HepG2 (cell line): Measurements from ENCODE around the gene CTNNBIP1. TPM values are rescaled to one million over a fixed set of nuclear protein-coding genes. Genes with fewer than 3 reads are reported as not detected.

Source experiments
- ATAC-seq: fragments of 200-7000 bp; cut with Tn5 transposase; 3 replicates; pipeline ENCODE4 v1.9.1; 2020; ENCODE audit warnings: mild to moderate bottlenecking, moderate library complexity
- BruUV-seq: library from RNA; stranded (reverse); fragments of 400-500 nt; replicated peaks from 2 replicates; lab custom pipeline; 2021; lab: Mats Ljungman, UMichigan
- CTCF ChIA-PET: fragments of 300-600 bp; formaldehyde crosslinking; extraction: SDS; loops from one replicate; lab custom pipeline; 2021; ENCODE audit warnings: low total read pairs, inconsistent platforms, low intra/inter-chr PET ratio; lab: Yijun Ruan, JAX
- POLR2A ChIA-PET: fragments of 350-600 bp; sonication (Branson Sonifier 250); formaldehyde crosslinking; loops from one replicate; lab custom pipeline; 2020; ENCODE audit warnings: antibody characterized with exemption, inconsistent platforms; lab: Yijun Ruan, JAX
- DNase-seq: peaks from one replicate; pipeline ENCODE4 v3.0.0-alpha.2; 2015; ENCODE audit warnings: low spot score
- FAIRE-seq: peaks from 3 replicates; lab custom pipeline; 2011; peaks lifted over from hg19 to GRCh38; lab: Jason Lieb, UNC
- H2AFZ ChIP-seq: one replicate; pipeline ENCODE4 v1.6.1; 2011; ENCODE audit warnings: low read length, inconsistent platforms
- H3K27ac ChIP-seq: fragments of 300-600 bp; 3 replicates; pipeline ENCODE4 v1.8.0; 2011; ENCODE audit warnings: mixed run types, mild to moderate bottlenecking, mixed read lengths, low read length, inconsistent platforms; ENCODE audit not compliant: insufficient read depth; ENCODE audit errors: extremely low read length
- H3K27me3 ChIP-seq, 2 experiments: fragments of 200-600 bp in 1 of 2; 2 replicates in 1 of 2; 3 replicates in 1 of 2; pipeline versions ENCODE4 v1.6.0 to v1.8.0; 2011; ENCODE audit warnings: low read length in 2 of 2, mild to moderate bottlenecking in 2 of 2, moderate library complexity in 2 of 2, inconsistent platforms in 1 of 2; ENCODE audit not compliant: insufficient read depth in 2 of 2, control insufficient read depth in 1 of 2
- H3K36me3 ChIP-seq, 2 experiments: fragments of 200-600 bp in 1 of 2; replicated peaks in 1 of 2; 2 replicates in 1 of 2; 3 replicates in 1 of 2; pipeline versions ENCODE4 v1.5.1 to v1.8.0; 2011; ENCODE audit warnings: low read length in 2 of 2, inconsistent platforms in 1 of 2; ENCODE audit not compliant: insufficient read depth in 2 of 2, control insufficient read depth in 1 of 2
- H3K4me1 ChIP-seq: 2 replicates; pipeline ENCODE4 v1.5.1; 2012; ENCODE audit warnings: low read length, inconsistent platforms; ENCODE audit not compliant: insufficient read depth
- H3K4me2 ChIP-seq: 2 replicates; pipeline ENCODE4 v1.6.0; 2011; ENCODE audit warnings: low read depth, low read length, inconsistent platforms
- H3K4me3 ChIP-seq, 3 experiments: fragments of 200-600 bp in 1 of 3; sonication (generic), shearing (Covaris generic) in 1 of 3; replicated peaks in 1 of 3; 2 replicates each; pipeline ENCODE4 v1.5.1; 2011 to 2016; ENCODE audit warnings: low read length in 3 of 3, inconsistent platforms in 2 of 3, low read depth in 2 of 3, mild to moderate bottlenecking in 2 of 3, control low read depth in 1 of 3, mixed read lengths in 1 of 3; ENCODE audit not compliant: insufficient read depth in 1 of 3
- H3K79me2 ChIP-seq: one replicate; pipeline ENCODE4 v1.6.1; 2011; ENCODE audit warnings: low read length, inconsistent platforms; ENCODE audit not compliant: insufficient read depth
- H3K9ac ChIP-seq: 2 replicates; pipeline ENCODE4 v1.6.0; 2011; ENCODE audit warnings: mild to moderate bottlenecking, low read depth, low read length, inconsistent platforms; ENCODE audit not compliant: insufficient read depth
- H3K9me3 ChIP-seq: 2 replicates; pipeline ENCODE4 v1.5.1; 2012; ENCODE audit warnings: mild to moderate bottlenecking, low read length
- H4K20me1 ChIP-seq: 2 replicates; pipeline ENCODE4 v1.6.0; 2011; ENCODE audit warnings: inconsistent platforms, mild to moderate bottlenecking, low read length, moderate library complexity; ENCODE audit not compliant: insufficient read depth
- CHD2 ChIP-seq: IDR thresholded peaks from 2 replicates; pipeline ENCODE4 v1.6.1; 2011; ENCODE audit warnings: low read depth, low read length, improper control_type of control experiment
- DNMT1 ChIP-seq: sonication (generic); formaldehyde crosslinking; IDR thresholded peaks from 2 replicates; pipeline ENCODE4 v1.5.1; 2020; ENCODE audit warnings: mild to moderate bottlenecking, missing genetic modification reagents
- FOXC1 ChIP-seq: sonication (generic); formaldehyde crosslinking; IDR thresholded peaks from 2 replicates; pipeline ENCODE4 v1.8.0; 2022; ENCODE audit warnings: mild to moderate bottlenecking, missing genetic modification reagents, borderline replicate concordance
- FOXJ3 ChIP-seq: sonication (generic); formaldehyde crosslinking; IDR thresholded peaks from 2 replicates; pipeline ENCODE4 v1.4.0; 2020; ENCODE audit warnings: missing genetic modification reagents, mild to moderate bottlenecking, borderline replicate concordance
- NCOA5 ChIP-seq: sonication (generic); formaldehyde crosslinking; IDR thresholded peaks from 2 replicates; pipeline ENCODE4 v1.4.0; 2020; ENCODE audit warnings: missing genetic modification reagents
- NFYB ChIP-seq: sonication (generic); formaldehyde crosslinking; IDR thresholded peaks from 2 replicates; pipeline ENCODE4 v1.4.0; 2020; ENCODE audit warnings: missing genetic modification reagents
- PHF5A ChIP-seq: IDR thresholded peaks from one replicate; pipeline ENCODE4 v1.6.1; 2018; ENCODE audit warnings: low read depth, missing genetic modification reagents; ENCODE audit not compliant: unreplicated experiment
- RXRB ChIP-seq: IDR thresholded peaks from 2 replicates; pipeline ENCODE4 v1.6.1; 2016; ENCODE audit warnings: borderline replicate concordance, missing genetic modification reagents, missing compliant biosample characterization
- SIN3A ChIP-seq: IDR thresholded peaks from 2 replicates; pipeline ENCODE4 v1.6.1; 2011; ENCODE audit warnings: low read depth, mild to moderate bottlenecking, control low read depth, low read length, borderline replicate concordance
- ZC3H13 ChIP-seq: sonication (generic); formaldehyde crosslinking; IDR thresholded peaks from 2 replicates; pipeline ENCODE4 v1.8.1; 2023; ENCODE audit warnings: mild to moderate bottlenecking, missing genetic modification reagents, moderate library complexity
- ZKSCAN1 ChIP-seq: fragments of 150-350 bp; IDR thresholded peaks from 2 replicates; pipeline ENCODE4 v1.6.1; 2014; ENCODE audit warnings: low read length
- ZNF224 ChIP-seq: sonication (generic); formaldehyde crosslinking; IDR thresholded peaks from 2 replicates; pipeline ENCODE4 v1.5.0; 2020; ENCODE audit warnings: mild to moderate bottlenecking, missing genetic modification reagents
- ZNF235 ChIP-seq: sonication (generic); formaldehyde crosslinking; IDR thresholded peaks from 2 replicates; pipeline ENCODE4 v1.8.1; 2023; ENCODE audit warnings: mild to moderate bottlenecking, missing genetic modification reagents, borderline replicate concordance
- ZNF558 ChIP-seq: sonication (generic); formaldehyde crosslinking; IDR thresholded peaks from 2 replicates; pipeline ENCODE4 v1.9.0; 2022; ENCODE audit warnings: mild to moderate bottlenecking, missing genetic modification reagents, borderline replicate concordance
- ZNF766 ChIP-seq: sonication (generic); formaldehyde crosslinking; IDR thresholded peaks from 2 replicates; pipeline ENCODE4 v1.5.0; 2020; ENCODE audit warnings: missing genetic modification reagents, borderline replicate concordance
- WGBS: methylation state at CpG from one replicate; pipeline ENCODE4 v1.1.6; 2017; ENCODE audit warnings: low lambda C conversion rate; 5-methylcytosine and 5-hydroxymethylcytosine counted together
- in situ Hi-C: cut with HindIII; loops from 2 replicates; pipeline ENCODE4 v1.10.0; 2017; ENCODE audit warnings: low pct_unique_long_range_greater_than_20kb; ENCODE audit not compliant: extremely low pct_ligation_motif_present
- intact Hi-C: fragments of 100-400 bp; cut with micrococcal nuclease; formaldehyde crosslinking; loops from one replicate; pipeline ENCODE4 v1.10.0; 2022; ENCODE audit not compliant: unreplicated experiment
- polyA plus RNA-seq, 8 experiments: library from polyadenylated mRNA; depleted of rRNA in 3 of 8; stranded (reverse) in 7 of 8; unstranded in 1 of 8; fragments of >200 nt; fragmentation: Illumina TruSeq in 4 of 8; extraction: Trizol in 4 of 8; gene quantifications; 2 replicates each; pipeline versions ENCODE4 v1.2.1 to v1.2.3, GENCODE V29; 2011 to 2016; ENCODE audit warnings: low read depth in 4 of 8, missing spikeins in 1 of 8, mixed read lengths in 1 of 8; ENCODE audit not compliant: insufficient read depth in 1 of 8
- total RNA-seq, 5 experiments: library from RNA; depleted of rRNA; stranded (reverse); fragments of >200 nt; fragmentation: Illumina TruSeq; extraction: Trizol; gene quantifications; 2 replicates each; pipeline ENCODE4 v1.2.3, GENCODE V29; 2016; ENCODE audit warnings: low read depth in 1 of 5
- TF ChIP-seq, protein P1 (sequence below): sonication (generic); formaldehyde crosslinking; IDR thresholded peaks from 2 replicates; pipeline ENCODE4 v1.4.0; 2020; ENCODE audit warnings: mild to moderate bottlenecking, missing genetic modification reagents
- TF ChIP-seq, protein P2 (sequence below): sonication (generic); formaldehyde crosslinking; IDR thresholded peaks from 2 replicates; pipeline ENCODE4 v1.8.1; 2023; ENCODE audit warnings: missing genetic modification reagents, inconsistent platforms, borderline replicate concordance

Gene CTNNBIP1
- total and polyA plus RNA-seq, 2 of the 13 experiments (the other 11 are each of a cell fraction or from before 2014, with no cell fraction given), result 71.7 to 83.0 TPM

DNA sequence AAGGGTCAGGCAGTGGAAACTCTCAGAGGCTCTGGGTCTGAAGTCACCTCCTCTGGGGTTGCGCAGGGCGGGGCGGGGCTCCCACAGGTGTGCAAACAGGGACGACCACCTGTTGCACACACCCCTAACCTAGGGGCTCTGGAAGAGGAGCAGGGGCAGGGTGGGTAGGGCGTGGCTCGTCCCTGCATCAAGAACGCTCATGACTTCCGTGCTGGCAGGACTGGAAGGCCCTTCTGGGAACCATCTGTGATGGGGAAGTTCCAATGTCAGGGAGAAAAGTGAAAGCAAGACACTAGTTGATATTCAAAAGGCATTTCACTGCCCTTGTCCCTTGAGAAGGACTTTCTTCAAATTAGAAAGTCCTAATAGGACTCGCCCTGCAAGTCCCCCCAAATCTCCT is 64.2 kb downstream of the CTNNBIP1 start:
- peaks cover 7 to 14% of the 10 kb centered on the region in 2 experiments; a peak in 3 of 5 replicates for H3K36me3 ChIP-seq
- no peaks in the 10 kb centered on the region for H4K20me1 ChIP-seq
- no peak overlapping the region for H2AFZ ChIP-seq
- H3K4me3 ChIP-seq, result no peak overlapping the region
- no peak for ATAC-seq
- intact Hi-C loops, result loop anchor here (5.0 kb wide), 1 partner anchor 751 kb away; no protein-coding TSS in a partner anchor
- no TSS peak for BruUV-seq
- peaks cover 7% of the 10 kb centered on the region for H3K4me1 ChIP-seq
- H3K79me2 ChIP-seq, result no peaks in the 10 kb centered on the region
- DNase-seq, result no peak
- H3K27me3 ChIP-seq, result no peaks in the 10 kb centered on the region; a peak in 1 of 5 replicates
- ChIA-PET CTCF (no interaction called here), POLR2A (no interaction called here)
- H3K27ac ChIP-seq, result no peak overlapping the region
- no peaks in the 10 kb centered on the region for H3K9me3 ChIP-seq
- in situ Hi-C loops, result no loop called here
- FAIRE-seq, result no peak
- H3K4me2 ChIP-seq, result no peak overlapping the region
- WGBS, result 91% methylated on average over 7 of the region's 9 CpGs
- H3K9ac ChIP-seq, result no peak overlapping the region
- no peak for TF ChIP-seq CHD2
- no peak for TF ChIP-seq ZNF766 (CRISPR knock-in tag)
- no peak for TF ChIP-seq ZNF558 (CRISPR knock-in tag)
- TF ChIP-seq ZNF224 (CRISPR knock-in tag), result no peak
- no peak for TF ChIP-seq ZKSCAN1
- TF ChIP-seq RXRB, result no peak
- no peak for TF ChIP-seq ZNF235 (CRISPR knock-in tag)
- no peak for TF ChIP-seq SIN3A
- no peak for TF ChIP-seq FOXJ3 (CRISPR knock-in tag)
- TF ChIP-seq ZC3H13, result no peak
- TF ChIP-seq, protein P1, sequence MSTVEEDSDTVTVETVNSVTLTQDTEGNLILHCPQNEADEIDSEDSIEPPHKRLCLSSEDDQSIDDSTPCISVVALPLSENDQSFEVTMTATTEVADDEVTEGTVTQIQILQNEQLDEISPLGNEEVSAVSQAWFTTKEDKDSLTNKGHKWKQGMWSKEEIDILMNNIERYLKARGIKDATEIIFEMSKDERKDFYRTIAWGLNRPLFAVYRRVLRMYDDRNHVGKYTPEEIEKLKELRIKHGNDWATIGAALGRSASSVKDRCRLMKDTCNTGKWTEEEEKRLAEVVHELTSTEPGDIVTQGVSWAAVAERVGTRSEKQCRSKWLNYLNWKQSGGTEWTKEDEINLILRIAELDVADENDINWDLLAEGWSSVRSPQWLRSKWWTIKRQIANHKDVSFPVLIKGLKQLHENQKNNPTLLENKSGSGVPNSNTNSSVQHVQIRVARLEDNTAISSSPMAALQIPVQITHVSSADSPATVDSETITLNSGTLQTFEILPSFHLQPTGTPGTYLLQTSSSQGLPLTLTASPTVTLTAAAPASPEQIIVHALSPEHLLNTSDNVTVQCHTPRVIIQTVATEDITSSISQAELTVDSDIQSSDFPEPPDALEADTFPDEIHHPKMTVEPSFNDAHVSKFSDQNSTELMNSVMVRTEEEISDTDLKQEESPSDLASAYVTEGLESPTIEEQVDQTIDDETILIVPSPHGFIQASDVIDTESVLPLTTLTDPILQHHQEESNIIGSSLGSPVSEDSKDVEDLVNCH, result no peak
- TF ChIP-seq DNMT1 (CRISPR knock-in tag), result no peak
- no peak for TF ChIP-seq PHF5A (CRISPR knock-in tag)
- TF ChIP-seq, protein P2, sequence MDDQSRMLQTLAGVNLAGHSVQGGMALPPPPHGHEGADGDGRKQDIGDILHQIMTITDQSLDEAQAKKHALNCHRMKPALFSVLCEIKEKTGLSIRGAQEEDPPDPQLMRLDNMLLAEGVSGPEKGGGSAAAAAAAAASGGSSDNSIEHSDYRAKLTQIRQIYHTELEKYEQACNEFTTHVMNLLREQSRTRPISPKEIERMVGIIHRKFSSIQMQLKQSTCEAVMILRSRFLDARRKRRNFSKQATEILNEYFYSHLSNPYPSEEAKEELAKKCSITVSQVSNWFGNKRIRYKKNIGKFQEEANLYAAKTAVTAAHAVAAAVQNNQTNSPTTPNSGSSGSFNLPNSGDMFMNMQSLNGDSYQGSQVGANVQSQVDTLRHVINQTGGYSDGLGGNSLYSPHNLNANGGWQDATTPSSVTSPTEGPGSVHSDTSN (CRISPR knock-in tag), result no peak
- no peak for TF ChIP-seq NCOA5
- TF ChIP-seq NFYB (CRISPR knock-in tag), result no peak
- TF ChIP-seq FOXC1, result no peak
- TF ChIP-seq, all 625 proteins: peak for 0
